GM12873 (cell line): Measurements from ENCODE around the gene ITGB8.

ENCODE experiments used
- TF ChIP-seq, protein P1 (sequence below): IDR thresholded peaks from 2 replicates; pipeline ENCODE4 v1.5.1; 2012; ENCODE audit warnings: low read depth, mild to moderate bottlenecking, moderate library complexity, low read length, control low read depth; ENCODE audit not compliant: insufficient read depth; ENCODE audit errors: missing control alignments

ITGB8 gene

DNA sequence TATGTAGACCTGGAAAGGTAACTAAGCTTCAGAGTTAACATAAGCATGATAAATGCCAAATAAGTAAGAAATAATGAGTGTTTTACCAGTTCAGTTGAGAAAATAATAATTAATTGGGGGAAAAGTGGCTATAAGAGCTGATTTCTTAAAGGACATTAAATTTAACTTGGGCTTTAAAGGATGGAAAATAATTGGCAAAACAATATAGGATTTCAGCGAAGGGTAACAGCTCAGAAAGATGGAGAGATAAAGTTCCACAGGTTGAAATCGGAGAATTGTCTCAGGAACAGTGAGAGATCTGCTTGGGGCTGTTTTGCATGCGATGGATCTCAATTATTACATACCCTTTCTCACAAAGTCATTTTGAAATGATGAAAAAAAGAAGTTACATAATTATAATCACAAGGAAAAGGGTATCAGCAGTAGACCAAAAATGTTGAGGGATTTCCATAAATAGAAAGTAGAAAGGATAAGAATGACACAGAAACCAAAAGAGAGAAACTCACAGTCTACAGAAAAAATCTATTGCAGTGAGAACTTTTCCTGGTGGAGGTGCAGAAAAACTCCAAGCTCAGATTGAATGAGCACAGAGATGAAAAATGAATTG, 40.1 kb upstream of the ITGB8 start:
- TF ChIP-seq, protein P1, sequence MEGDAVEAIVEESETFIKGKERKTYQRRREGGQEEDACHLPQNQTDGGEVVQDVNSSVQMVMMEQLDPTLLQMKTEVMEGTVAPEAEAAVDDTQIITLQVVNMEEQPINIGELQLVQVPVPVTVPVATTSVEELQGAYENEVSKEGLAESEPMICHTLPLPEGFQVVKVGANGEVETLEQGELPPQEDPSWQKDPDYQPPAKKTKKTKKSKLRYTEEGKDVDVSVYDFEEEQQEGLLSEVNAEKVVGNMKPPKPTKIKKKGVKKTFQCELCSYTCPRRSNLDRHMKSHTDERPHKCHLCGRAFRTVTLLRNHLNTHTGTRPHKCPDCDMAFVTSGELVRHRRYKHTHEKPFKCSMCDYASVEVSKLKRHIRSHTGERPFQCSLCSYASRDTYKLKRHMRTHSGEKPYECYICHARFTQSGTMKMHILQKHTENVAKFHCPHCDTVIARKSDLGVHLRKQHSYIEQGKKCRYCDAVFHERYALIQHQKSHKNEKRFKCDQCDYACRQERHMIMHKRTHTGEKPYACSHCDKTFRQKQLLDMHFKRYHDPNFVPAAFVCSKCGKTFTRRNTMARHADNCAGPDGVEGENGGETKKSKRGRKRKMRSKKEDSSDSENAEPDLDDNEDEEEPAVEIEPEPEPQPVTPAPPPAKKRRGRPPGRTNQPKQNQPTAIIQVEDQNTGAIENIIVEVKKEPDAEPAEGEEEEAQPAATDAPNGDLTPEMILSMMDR = no peak

DNA sequence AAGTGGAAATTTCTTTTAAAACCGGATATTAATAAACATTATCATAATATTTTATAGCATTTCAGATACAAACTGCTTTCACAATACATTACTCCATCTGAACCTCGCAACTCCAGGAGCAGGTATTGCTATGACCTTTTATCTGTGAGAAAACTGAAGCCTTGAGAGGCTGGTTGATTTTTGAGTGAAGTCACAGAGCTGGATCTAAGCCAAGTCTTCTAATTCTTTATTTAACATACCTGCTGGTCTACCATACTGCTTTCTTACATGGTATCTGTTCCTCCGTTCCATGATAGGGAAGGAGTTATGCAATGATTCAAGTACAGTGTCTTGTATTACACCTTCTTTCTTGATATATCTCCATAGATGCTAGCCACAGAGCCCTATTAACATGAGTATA, 37.4 kb upstream of the ITGB8 start:
- TF ChIP-seq, protein P1 = no peak

DNA sequence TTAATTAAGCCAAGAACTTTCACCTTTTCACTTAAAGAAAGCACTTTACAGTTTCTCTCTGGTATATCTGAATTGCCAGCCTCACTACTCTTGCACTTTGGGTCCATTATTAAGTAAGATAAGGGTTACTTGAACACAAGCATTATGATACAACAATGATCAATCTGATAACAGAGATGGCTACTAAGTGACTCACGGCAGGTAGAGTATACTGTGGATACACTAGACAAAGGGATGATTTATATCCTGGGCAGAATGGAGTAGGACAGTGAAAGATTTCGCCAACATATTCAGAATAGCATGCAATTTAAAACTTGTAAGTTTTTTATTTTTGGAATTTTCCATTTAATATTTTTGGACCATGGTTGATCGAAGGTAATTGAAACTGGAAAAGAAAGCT, 34.3 kb upstream of the ITGB8 start:
- TF ChIP-seq, protein P1 = no peak

DNA sequence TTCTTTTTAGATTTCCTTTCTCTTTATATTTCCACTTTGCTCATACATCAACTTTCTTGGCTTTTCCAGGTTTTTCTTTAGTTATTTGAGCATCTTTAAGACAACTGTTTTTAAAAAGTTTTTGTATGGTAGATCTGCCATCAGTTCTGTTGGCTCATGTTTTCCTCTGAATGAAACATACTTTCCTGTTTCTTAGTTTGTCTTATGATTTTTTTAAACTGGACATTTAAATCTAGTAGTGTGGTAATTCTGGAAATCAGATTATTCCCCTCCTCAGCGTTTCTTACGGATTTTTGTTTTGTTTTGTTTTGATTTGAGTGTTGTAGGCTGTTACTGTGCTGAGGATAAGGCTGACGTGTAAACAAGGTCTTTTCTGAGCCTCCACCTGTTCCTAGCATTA, 33.8 kb upstream of the ITGB8 start:
- TF ChIP-seq, protein P1 = no peak

DNA sequence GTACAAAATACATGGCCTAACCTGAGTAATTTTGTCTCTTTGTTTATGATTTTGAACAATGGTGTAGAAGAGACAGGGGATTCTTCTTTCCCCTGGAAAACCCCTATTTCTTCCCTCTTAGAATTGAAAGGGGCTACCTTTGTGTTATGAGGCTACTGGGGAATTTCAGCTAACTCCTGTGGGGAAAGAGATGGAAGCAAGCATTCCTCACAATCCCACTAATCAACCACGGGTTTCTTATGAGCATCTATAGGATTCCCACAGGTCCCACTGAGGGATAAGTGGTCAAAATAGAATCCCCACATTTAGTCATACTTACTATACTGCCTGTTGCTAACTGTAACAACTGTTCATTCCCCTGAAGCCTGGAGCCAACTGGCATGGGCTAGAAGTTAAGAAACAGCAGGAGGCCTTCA, 32.2 kb upstream of the ITGB8 start:
- TF ChIP-seq, protein P1 = no peak

DNA sequence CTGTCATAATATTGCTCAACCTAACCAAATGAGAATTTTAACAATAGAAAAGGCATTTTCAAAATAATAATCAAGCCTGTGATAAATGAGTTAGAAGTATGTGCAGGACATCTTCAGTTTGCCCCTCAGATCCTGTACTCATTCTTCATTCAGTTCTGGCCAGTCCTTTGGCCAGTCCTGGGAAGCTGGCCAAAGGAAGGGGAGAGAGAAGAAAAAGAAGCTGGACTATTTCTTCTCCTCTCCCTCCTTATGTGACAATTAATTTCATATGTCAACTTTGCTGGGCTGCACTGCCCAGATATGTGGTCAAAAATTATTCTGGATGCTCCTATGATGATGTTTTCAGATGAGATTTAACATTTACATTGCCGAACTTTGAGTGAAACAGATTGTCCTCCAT, 31.6 kb upstream of the ITGB8 start:
- TF ChIP-seq, protein P1 = no peak

DNA sequence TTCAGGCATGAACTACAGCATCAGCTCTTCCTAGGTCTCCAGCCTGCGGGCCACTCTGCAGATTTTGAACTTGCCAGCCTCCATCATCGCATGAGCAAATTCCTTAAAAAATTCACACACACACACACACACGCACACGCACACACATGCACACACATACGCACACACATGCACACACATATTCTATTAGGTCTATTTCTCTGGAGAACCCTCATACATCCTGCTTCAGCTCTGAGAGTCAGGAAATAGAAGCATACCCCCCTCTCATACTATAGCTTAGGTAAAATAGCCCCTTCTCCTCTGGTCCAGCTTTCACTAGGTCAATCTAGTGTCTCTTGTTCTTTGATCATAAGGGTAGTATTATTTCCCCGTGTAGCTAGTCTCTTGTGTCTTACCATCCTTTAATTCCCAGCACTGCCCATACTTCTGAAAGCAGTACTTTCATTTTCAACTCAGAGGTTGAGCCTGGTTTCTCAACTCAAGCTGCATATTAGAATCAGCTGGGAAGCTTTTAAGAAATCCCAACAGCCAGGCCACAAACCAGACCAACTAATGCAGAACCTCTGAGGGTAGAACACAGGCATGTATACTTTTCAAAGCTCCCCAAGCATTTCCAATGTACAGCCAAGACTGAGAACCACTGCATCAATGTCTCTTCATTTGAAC, 30.9 kb upstream of the ITGB8 start:
- TF ChIP-seq, protein P1 = no peak
